GM12891 (cell line): ENCODE results near the gene MFF.

Experiments used
- POLR2A ChIP-seq: IDR thresholded peaks from 2 replicates; pipeline ENCODE4 v1.6.1; 2011; ENCODE audit warnings: low read depth, low read length, control low read depth
- POLR2AphosphoS5 ChIP-seq: IDR thresholded peaks from 2 replicates; pipeline ENCODE4 v1.6.1; 2011; ENCODE audit warnings: low read depth, low read length, control low read depth
- SPI1 ChIP-seq: IDR thresholded peaks from 2 replicates; pipeline ENCODE4 v1.6.1; 2011; ENCODE audit warnings: low read depth, low read length, control low read depth
- TAF1 ChIP-seq: IDR thresholded peaks from 2 replicates; pipeline ENCODE4 v1.6.1; 2011; ENCODE audit warnings: low read depth, low read length, control low read depth

DNA sequence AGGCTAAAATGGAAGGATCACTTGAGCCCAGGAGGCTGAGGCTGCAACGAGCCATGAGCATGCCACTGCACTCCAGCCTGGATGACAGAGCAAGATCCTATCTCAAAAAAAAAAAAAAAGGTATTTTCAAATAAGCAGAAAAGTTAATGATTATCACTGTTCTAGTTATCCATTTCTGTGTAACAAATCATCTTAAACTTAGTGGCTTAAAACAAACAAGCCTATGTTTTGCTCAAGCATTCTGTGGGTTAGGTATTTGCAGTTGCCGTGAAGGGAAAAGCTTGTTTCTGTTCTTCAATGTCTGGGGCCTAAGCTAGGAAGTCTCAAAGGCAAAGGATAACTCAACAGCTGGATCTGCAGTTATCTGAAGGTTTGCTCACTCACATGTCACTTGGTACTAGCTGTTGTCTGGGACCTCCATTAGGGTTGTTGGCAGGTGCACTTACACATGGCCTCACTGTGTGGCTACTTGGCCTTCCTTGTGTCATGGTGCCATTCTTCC, 14.1 kb downstream of the MFF start:
- no peak for TF ChIP-seq POLR2A
- no peak for TF ChIP-seq TAF1
- TF ChIP-seq POLR2AphosphoS5, result no peak
- TF ChIP-seq SPI1, result no peak
